ENCODE results near the gene UBN1. TPM values are rescaled to one million over a fixed set of nuclear protein-coding genes. Genes with fewer than 3 reads are reported as not detected.

The UBN1 gene
- total RNA-seq, 4 donors from 2014 or later: 22.8 to 46.2 (median 28.0) TPM

GRCh38 chr16:4898811-4899473 is 51.7 kb downstream of the UBN1 start:
- Histone ChIP-seq H3K4me1 (no peaks in the 10 kb centered on the region), H3K36me3 (peaks cover 0 to 89% of the 10 kb centered on the region in 2 donors), H3K9me3 (peaks cover 0 to 10% (median 0%) of the 10 kb centered on the region in 3 donors), H3K27ac (no peak overlapping the region), H3K4me3 (no peak overlapping the region), H3K27me3 (peaks cover 11% of the 10 kb centered on the region)
- no peak for ATAC-seq
- no peak for TF ChIP-seq EP300 (IDR thresholded peaks at IDR 0.05)
- no peak for TF ChIP-seq POLR2A (IDR thresholded peaks at IDR 0.05)
- no peak for TF ChIP-seq CTCF (IDR thresholded peaks at IDR 0.05)
- TF ChIP-seq POLR2AphosphoS5 (IDR thresholded peaks at IDR 0.05): no peak
- WGBS, 2 donors (ENCODE audit: low coverage in 1 of 2): 76 to 84% methylated on average over 5 to 10 of the region's 28 CpGs

GRCh38 chr16:4899474-4899846 is 52.2 kb downstream of the UBN1 start:
- Histone ChIP-seq H3K36me3 (peaks cover 0 to 85% of the 10 kb centered on the region in 2 donors), H3K27me3 (peaks cover 11% of the 10 kb centered on the region), H3K27ac (no peak overlapping the region), H3K4me1 (no peaks in the 10 kb centered on the region), H3K9me3 (peaks cover 0 to 10% (median 0%) of the 10 kb centered on the region in 3 donors), H3K4me3 (no peak overlapping the region)
- TF ChIP-seq POLR2AphosphoS5 (IDR thresholded peaks at IDR 0.05) (no peak), EP300 (IDR thresholded peaks at IDR 0.05) (no peak), CTCF (IDR thresholded peaks at IDR 0.05) (no peak), POLR2A (IDR thresholded peaks at IDR 0.05) (no peak)
- WGBS, 2 donors (ENCODE audit: low coverage in 1 of 2): 79 to 100% methylated on average over 1 to 4 of the region's 6 CpGs
- no peak for ATAC-seq

GRCh38 chr16:4900036-4900435 is 52.8 kb downstream of the UBN1 start:
- H3K36me3 ChIP-seq: peaks cover 0 to 79% of the 10 kb centered on the region in 2 donors
- no peaks in the 10 kb centered on the region for H3K4me1 ChIP-seq
- TF ChIP-seq POLR2A (IDR thresholded peaks at IDR 0.05): no peak
- no peak for TF ChIP-seq CTCF (IDR thresholded peaks at IDR 0.05)
- no peak for TF ChIP-seq EP300 (IDR thresholded peaks at IDR 0.05)
- no peak for TF ChIP-seq POLR2AphosphoS5 (IDR thresholded peaks at IDR 0.05)

GRCh38 chr16:4900750-4901149 is 53.5 kb downstream of the UBN1 start:
- ATAC-seq: no peak
- no peak for TF ChIP-seq POLR2AphosphoS5 (IDR thresholded peaks at IDR 0.05)
- Histone ChIP-seq H3K27ac (no peak overlapping the region), H3K4me3 (no peak overlapping the region), H3K4me1 (no peaks in the 10 kb centered on the region), H3K27me3 (peaks cover 6% of the 10 kb centered on the region), H3K36me3 (peaks cover 0 to 73% of the 10 kb centered on the region in 2 donors), H3K9me3 (peaks cover 0 to 10% (median 0%) of the 10 kb centered on the region in 3 donors)
- WGBS, 2 donors (ENCODE audit: low coverage in 1 of 2): no CpG with 5 or more reads among the region's 11 CpGs

More at GRCh38 chr16:4900036-4900435, 52.8 kb downstream of the UBN1 start:
- peaks cover 0 to 10% (median 0%) of the 10 kb centered on the region in 3 donors for H3K9me3 ChIP-seq
- H3K27ac ChIP-seq: no peak overlapping the region
- ATAC-seq: no peak
- peaks cover 9% of the 10 kb centered on the region for H3K27me3 ChIP-seq
- WGBS, 2 donors (ENCODE audit: low coverage in 1 of 2): 39 to 63% methylated on average over 6 to 8 of the region's 8 CpGs
- H3K4me3 ChIP-seq: no peak overlapping the region

- no peak for ATAC-seq
Measured at GRCh38 chr16:4902038-4902437, 54.8 kb downstream of the UBN1 start.

More at GRCh38 chr16:4902038-4902437, 54.8 kb downstream of the UBN1 start:
- Histone ChIP-seq H3K36me3 (peaks cover 0 to 60% of the 10 kb centered on the region in 2 donors), H3K9me3 (peaks cover 0 to 10% (median 0%) of the 10 kb centered on the region in 3 donors), H3K4me1 (no peaks in the 10 kb centered on the region), H3K27me3 (peaks cover 6% of the 10 kb centered on the region), H3K4me3 (no peak overlapping the region), H3K27ac (no peak overlapping the region)
- TF ChIP-seq EP300 (IDR thresholded peaks at IDR 0.05) (no peak), POLR2AphosphoS5 (IDR thresholded peaks at IDR 0.05) (no peak), POLR2A (IDR thresholded peaks at IDR 0.05) (no peak), CTCF (IDR thresholded peaks at IDR 0.05) (no peak)
- WGBS, 2 donors (ENCODE audit: low coverage in 1 of 2): 94 to 100% methylated on average over 2 to 5 of the region's 13 CpGs
